NB4 (cell line): Measurements from ENCODE around the gene CAP1.

Experiments used
- MYC ChIP-seq: IDR thresholded peaks from 2 replicates; pipeline ENCODE4 v1.6.1; 2011; ENCODE audit warnings: low read depth, low read length
- POLR2A ChIP-seq: IDR thresholded peaks from 2 replicates; pipeline ENCODE4 v1.6.1; 2011; ENCODE audit warnings: mild to moderate bottlenecking; ENCODE audit not compliant: insufficient read length; ENCODE audit errors: extremely low read depth
- TF ChIP-seq, protein P1 (sequence below): IDR thresholded peaks from one replicate; pipeline ENCODE4 v1.5.1; 2012; ENCODE audit warnings: low read depth, low read length
- TF ChIP-seq, protein P2 (sequence below): IDR thresholded peaks from 2 replicates; pipeline ENCODE4 v1.6.1; 2011; ENCODE audit warnings: low read depth, low read length

DNA sequence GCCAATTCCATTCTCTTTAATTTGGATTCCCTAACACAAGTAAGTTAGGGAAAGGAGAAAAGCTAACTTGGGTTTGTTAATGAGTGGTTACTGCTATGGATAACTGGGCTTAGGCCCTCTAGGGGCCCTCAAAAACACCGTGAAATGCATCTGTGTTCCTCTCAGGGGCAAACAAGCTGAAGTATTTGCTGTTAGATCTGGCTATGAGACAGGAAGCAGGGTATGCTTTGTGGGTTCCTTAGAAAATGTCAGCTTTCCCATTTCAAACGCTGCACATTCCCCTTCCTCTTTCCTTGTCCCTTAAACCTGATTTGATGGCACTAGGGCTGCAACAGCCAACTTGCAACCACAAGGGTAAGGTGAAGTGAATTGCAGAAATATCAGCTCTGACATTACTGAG, 5.7 kb upstream of the CAP1 start:
- TF ChIP-seq, protein P1, sequence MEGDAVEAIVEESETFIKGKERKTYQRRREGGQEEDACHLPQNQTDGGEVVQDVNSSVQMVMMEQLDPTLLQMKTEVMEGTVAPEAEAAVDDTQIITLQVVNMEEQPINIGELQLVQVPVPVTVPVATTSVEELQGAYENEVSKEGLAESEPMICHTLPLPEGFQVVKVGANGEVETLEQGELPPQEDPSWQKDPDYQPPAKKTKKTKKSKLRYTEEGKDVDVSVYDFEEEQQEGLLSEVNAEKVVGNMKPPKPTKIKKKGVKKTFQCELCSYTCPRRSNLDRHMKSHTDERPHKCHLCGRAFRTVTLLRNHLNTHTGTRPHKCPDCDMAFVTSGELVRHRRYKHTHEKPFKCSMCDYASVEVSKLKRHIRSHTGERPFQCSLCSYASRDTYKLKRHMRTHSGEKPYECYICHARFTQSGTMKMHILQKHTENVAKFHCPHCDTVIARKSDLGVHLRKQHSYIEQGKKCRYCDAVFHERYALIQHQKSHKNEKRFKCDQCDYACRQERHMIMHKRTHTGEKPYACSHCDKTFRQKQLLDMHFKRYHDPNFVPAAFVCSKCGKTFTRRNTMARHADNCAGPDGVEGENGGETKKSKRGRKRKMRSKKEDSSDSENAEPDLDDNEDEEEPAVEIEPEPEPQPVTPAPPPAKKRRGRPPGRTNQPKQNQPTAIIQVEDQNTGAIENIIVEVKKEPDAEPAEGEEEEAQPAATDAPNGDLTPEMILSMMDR = no peak
- no peak for TF ChIP-seq POLR2A
- TF ChIP-seq, protein P2, sequence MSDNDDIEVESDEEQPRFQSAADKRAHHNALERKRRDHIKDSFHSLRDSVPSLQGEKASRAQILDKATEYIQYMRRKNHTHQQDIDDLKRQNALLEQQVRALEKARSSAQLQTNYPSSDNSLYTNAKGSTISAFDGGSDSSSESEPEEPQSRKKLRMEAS = no peak
- no peak for TF ChIP-seq MYC
